Measurements from ENCODE around the gene DPY19L1.
"Not testable (repeated sequence)": the region's sequence is repeated elsewhere in the genome, so short reads cannot be mapped to it uniquely, and the experiment has no call there.

DPY19L1 gene

GRCh38 chr7:34985155-34985554 is 52.1 kb downstream of the DPY19L1 start:
- not testable (repeated sequence) for DNase-seq

- DNase-seq = not testable (repeated sequence)
These were observed 53.1 kb downstream of the DPY19L1 start for GRCh38 chr7:34984140-34984539.

- no peak for DNase-seq
These were observed 54.8 kb downstream of the DPY19L1 start for GRCh38 chr7:34982371-34983019.

GRCh38 chr7:34979124-34979523 is 58.2 kb downstream of the DPY19L1 start:
- DNase-seq = not testable (repeated sequence)

GRCh38 chr7:34973400-34973760 is 63.9 kb downstream of the DPY19L1 start:
- no peak for DNase-seq

GRCh38 chr7:34972739-34973399 is 64.4 kb downstream of the DPY19L1 start:
- DNase-seq = not testable (repeated sequence)

- DNase-seq = not testable (repeated sequence)
These were observed 69.5 kb downstream of the DPY19L1 start for GRCh38 chr7:34967818-34968217.

GRCh38 chr7:34966504-34966903 is 70.8 kb downstream of the DPY19L1 start:
- DNase-seq = not testable (repeated sequence)

- no peak for DNase-seq
These were observed 79.3 kb downstream of the DPY19L1 start for GRCh38 chr7:34958021-34958420.

GRCh38 chr7:34952822-34953221 is 84.5 kb downstream of the DPY19L1 start:
- no peak for DNase-seq

GRCh38 chr7:34949361-34949760 is 87.9 kb downstream of the DPY19L1 start:
- no peak for DNase-seq

- not testable (repeated sequence) for DNase-seq
These were observed 89.9 kb downstream of the DPY19L1 start for GRCh38 chr7:34947427-34947826.

- DNase-seq = no peak
These were observed 90.8 kb downstream of the DPY19L1 start for GRCh38 chr7:34946486-34946885.

- DNase-seq = peak; percentile 42
These were observed 91.3 kb downstream of the DPY19L1 start for GRCh38 chr7:34945894-34946477.

GRCh38 chr7:34939175-34939574 is 98.1 kb downstream of the DPY19L1 start:
- DNase-seq = no peak

GRCh38 chr7:34935735-34936165 is 101.5 kb downstream of the DPY19L1 start:
- not testable (repeated sequence) for DNase-seq

- no peak for DNase-seq
These were observed 105.5 kb downstream of the DPY19L1 start for GRCh38 chr7:34931739-34932138.

GRCh38 chr7:34929783-34930182 is 107.5 kb downstream of the DPY19L1 start:
- DNase-seq = not testable (repeated sequence)

- DNase-seq = no peak
These were observed 108.7 kb downstream of the DPY19L1 start for GRCh38 chr7:34928560-34928959.

GRCh38 chr7:34928052-34928451 is 109.2 kb downstream of the DPY19L1 start:
- DNase-seq = peak; percentile 15

GRCh38 chr7:34920470-34920869 is 116.8 kb downstream of the DPY19L1 start:
- not testable (repeated sequence) for DNase-seq

- not testable (repeated sequence) for DNase-seq
These were observed 118.2 kb downstream of the DPY19L1 start for GRCh38 chr7:34919038-34919437.

GRCh38 chr7:34918198-34918861 is 119.0 kb downstream of the DPY19L1 start:
- DNase-seq = not testable (repeated sequence)

- DNase-seq = not testable (repeated sequence)
These were observed 119.8 kb downstream of the DPY19L1 start for GRCh38 chr7:34917515-34917914.

Measured in NCI-H146 (cell line).